ENCODE results near the gene SPCS1. TPM values are rescaled to one million over a fixed set of nuclear protein-coding genes. Genes with fewer than 3 reads are reported as not detected.

SPCS1 gene
- total and polyA plus RNA-seq, 9 of the 15 experiments (the other 6 are each of a cell fraction or from before 2014, with no cell fraction given), result 73.9 to 567 (median 127) TPM

DNA sequence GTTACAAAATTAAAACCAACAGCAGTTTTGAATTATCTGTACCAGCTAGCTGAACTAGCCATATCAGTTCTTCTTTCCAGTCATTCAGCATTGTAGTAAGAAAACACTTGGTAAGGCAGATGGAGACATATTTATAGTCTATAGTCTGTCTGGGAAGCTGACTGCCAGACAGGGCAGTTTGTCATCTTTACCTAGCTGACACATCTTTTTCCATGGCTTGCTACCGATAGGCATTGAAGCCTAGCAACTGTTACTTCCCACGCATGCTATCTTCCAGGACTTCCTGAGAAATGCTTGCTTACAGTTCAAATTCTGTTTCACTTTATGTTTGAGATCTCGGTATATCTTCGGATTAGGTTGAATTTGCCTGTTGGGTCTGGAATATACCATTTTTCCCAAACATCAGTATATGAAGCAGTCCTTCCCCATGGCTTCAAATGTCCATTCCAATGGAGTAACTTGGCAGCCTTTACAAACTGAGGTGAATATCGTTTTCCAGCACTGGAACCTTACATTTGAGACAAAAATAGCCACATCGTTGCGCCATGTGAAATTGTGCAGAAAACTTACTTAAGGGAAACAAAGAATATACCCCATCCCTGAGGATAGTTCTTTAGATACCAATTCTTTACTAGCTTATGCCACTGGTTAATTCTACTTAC lies 11.2 kb upstream of the SPCS1 start (continued):
- TF ChIP-seq, protein P1, sequence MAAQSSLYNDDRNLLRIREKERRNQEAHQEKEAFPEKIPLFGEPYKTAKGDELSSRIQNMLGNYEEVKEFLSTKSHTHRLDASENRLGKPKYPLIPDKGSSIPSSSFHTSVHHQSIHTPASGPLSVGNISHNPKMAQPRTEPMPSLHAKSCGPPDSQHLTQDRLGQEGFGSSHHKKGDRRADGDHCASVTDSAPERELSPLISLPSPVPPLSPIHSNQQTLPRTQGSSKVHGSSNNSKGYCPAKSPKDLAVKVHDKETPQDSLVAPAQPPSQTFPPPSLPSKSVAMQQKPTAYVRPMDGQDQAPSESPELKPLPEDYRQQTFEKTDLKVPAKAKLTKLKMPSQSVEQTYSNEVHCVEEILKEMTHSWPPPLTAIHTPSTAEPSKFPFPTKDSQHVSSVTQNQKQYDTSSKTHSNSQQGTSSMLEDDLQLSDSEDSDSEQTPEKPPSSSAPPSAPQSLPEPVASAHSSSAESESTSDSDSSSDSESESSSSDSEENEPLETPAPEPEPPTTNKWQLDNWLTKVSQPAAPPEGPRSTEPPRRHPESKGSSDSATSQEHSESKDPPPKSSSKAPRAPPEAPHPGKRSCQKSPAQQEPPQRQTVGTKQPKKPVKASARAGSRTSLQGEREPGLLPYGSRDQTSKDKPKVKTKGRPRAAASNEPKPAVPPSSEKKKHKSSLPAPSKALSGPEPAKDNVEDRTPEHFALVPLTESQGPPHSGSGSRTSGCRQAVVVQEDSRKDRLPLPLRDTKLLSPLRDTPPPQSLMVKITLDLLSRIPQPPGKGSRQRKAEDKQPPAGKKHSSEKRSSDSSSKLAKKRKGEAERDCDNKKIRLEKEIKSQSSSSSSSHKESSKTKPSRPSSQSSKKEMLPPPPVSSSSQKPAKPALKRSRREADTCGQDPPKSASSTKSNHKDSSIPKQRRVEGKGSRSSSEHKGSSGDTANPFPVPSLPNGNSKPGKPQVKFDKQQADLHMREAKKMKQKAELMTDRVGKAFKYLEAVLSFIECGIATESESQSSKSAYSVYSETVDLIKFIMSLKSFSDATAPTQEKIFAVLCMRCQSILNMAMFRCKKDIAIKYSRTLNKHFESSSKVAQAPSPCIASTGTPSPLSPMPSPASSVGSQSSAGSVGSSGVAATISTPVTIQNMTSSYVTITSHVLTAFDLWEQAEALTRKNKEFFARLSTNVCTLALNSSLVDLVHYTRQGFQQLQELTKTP (IDR thresholded peaks at IDR 0.05; ENCODE audit: low read depth in 1 of 2, partially characterized antibody in 2 of 2), result peak in 1 of 2 experiments; percentile 22
- TF ChIP-seq ATF7 (IDR thresholded peaks at IDR 0.05) (peak; percentile 25; the same call in 1 of the 2 replicates), MECOM (CRISPR knock-in tag; IDR thresholded peaks at IDR 0.05) (peak; percentile 97), ZEB2 (IDR thresholded peaks at IDR 0.05) (peak; percentile 72), RBM14 (IDR thresholded peaks at IDR 0.05; ENCODE audit: borderline replicate concordance, insufficient read depth, low read depth, low read length) (no peak), KAT7 (CRISPR knock-in tag; IDR thresholded peaks at IDR 0.05; ENCODE audit: borderline replicate concordance) (no peak), JUN (IDR thresholded peaks at IDR 0.05; ENCODE audit: borderline replicate concordance, low read depth, low read length) (0 out of 2 replicates have a peak, but pooled peaks have one; percentile 29), JUN (CRISPR knock-in tag; IDR thresholded peaks at IDR 0.05; ENCODE audit: borderline replicate concordance) (no peak), C11orf30 (IDR thresholded peaks at IDR 0.05; ENCODE audit: low read depth) (peak; percentile 14; the same call in 1 of the 2 replicates), LCOR (CRISPR knock-in tag; IDR thresholded peaks at IDR 0.05) (0 out of 2 replicates have a peak, but pooled peaks have one; percentile 31), ETV1 (tag; conservative IDR thresholded peaks at IDR 0.05; ENCODE audit: low read depth) (peak; percentile 75; the same call in 1 of the 2 replicates)
- TF ChIP-seq, protein P2, sequence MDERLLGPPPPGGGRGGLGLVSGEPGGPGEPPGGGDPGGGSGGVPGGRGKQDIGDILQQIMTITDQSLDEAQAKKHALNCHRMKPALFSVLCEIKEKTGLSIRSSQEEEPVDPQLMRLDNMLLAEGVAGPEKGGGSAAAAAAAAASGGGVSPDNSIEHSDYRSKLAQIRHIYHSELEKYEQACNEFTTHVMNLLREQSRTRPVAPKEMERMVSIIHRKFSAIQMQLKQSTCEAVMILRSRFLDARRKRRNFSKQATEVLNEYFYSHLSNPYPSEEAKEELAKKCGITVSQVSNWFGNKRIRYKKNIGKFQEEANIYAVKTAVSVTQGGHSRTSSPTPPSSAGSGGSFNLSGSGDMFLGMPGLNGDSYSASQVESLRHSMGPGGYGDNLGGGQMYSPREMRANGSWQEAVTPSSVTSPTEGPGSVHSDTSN (CRISPR knock-in tag; IDR thresholded peaks at IDR 0.05; ENCODE audit: low read depth), result peak; percentile 36; the same call in 1 of the 2 replicates
- TF ChIP-seq, protein P2 (tag; conservative IDR thresholded peaks at IDR 0.05; ENCODE audit: low read depth), result peak; percentile 92
- TF ChIP-seq, protein P3, sequence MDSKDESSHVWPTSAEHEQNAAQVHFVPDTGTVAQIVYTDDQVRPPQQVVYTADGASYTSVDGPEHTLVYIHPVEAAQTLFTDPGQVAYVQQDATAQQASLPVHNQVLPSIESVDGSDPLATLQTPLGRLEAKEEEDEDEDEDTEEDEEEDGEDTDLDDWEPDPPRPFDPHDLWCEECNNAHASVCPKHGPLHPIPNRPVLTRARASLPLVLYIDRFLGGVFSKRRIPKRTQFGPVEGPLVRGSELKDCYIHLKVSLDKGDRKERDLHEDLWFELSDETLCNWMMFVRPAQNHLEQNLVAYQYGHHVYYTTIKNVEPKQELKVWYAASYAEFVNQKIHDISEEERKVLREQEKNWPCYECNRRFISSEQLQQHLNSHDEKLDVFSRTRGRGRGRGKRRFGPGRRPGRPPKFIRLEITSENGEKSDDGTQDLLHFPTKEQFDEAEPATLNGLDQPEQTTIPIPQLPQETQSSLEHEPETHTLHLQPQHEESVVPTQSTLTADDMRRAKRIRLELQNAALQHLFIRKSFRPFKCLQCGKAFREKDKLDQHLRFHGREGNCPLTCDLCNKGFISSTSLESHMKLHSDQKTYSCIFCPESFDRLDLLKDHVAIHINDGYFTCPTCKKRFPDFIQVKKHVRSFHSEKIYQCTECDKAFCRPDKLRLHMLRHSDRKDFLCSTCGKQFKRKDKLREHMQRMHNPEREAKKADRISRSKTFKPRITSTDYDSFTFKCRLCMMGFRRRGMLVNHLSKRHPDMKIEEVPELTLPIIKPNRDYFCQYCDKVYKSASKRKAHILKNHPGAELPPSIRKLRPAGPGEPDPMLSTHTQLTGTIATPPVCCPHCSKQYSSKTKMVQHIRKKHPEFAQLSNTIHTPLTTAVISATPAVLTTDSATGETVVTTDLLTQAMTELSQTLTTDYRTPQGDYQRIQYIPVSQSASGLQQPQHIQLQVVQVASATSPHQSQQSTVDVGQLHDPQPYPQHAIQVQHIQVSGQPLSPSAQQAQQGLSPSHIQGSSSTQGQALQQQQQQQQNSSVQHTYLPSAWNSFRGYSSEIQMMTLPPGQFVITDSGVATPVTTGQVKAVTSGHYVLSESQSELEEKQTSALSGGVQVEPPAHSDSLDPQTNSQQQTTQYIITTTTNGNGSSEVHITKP (IDR thresholded peaks at IDR 0.05; ENCODE audit: partially characterized antibody), result peak; percentile 67
- TF ChIP-seq, protein P4, sequence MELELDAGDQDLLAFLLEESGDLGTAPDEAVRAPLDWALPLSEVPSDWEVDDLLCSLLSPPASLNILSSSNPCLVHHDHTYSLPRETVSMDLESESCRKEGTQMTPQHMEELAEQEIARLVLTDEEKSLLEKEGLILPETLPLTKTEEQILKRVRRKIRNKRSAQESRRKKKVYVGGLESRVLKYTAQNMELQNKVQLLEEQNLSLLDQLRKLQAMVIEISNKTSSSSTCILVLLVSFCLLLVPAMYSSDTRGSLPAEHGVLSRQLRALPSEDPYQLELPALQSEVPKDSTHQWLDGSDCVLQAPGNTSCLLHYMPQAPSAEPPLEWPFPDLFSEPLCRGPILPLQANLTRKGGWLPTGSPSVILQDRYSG (tag; conservative IDR thresholded peaks at IDR 0.05; ENCODE audit: low read depth), result no peak

Data from K562 (cell line).